OCI-LY3 (cell line): ENCODE measurements around the gene ACTL6B.

Experiments used
- H2AFZ ChIP-seq: fragments of 200-600, 300-600 bp; shearing (Covaris generic); 2 replicates; pipeline ENCODE4 v1.6.0; 2014; ENCODE audit warnings: antibody characterized with exemption, low read depth, low read length
- H3K27ac ChIP-seq: fragments of 200-600, 300-600 bp; sonication (generic); 2 replicates; pipeline ENCODE4 v1.5.1; 2014; ENCODE audit warnings: mild to moderate bottlenecking, low read length, moderate library complexity, mixed read lengths
- H3K27me3 ChIP-seq: fragments of 200-600, 300-600 bp; sonication (generic); 2 replicates; pipeline ENCODE4 v1.6.1; 2014; ENCODE audit warnings: low read depth, low read length, mixed read lengths
- H3K36me3 ChIP-seq: fragments of 200-600, 300-600 bp; sonication (generic); replicated peaks from 2 replicates; pipeline ENCODE3; 2014; ENCODE audit warnings: low read depth, low read length, mixed read lengths
- H3K4me1 ChIP-seq: fragments of 300-600, 200-600 bp; sonication (generic); 2 replicates; pipeline ENCODE4 v1.6.1; 2014; ENCODE audit warnings: low read length, mixed read lengths
- H3K4me2 ChIP-seq: fragments of 200-600, 300-600 bp; sonication (generic); 2 replicates; pipeline ENCODE4 v1.6.1; 2014; ENCODE audit warnings: low read length, mixed read lengths
- H3K4me3 ChIP-seq: fragments of 300-600, 200-600 bp; sonication (generic); 2 replicates; pipeline ENCODE4 v1.5.1; 2014; ENCODE audit warnings: antibody characterized with exemption, mild to moderate bottlenecking, low read length, moderate library complexity
- H3K79me2 ChIP-seq: fragments of 300-600, 200-600 bp; shearing (Covaris generic); 2 replicates; pipeline ENCODE4 v1.6.1; 2014; ENCODE audit warnings: mild to moderate bottlenecking, low read length, mixed read lengths
- H3K9ac ChIP-seq: fragments of 300-600, 200-600 bp; shearing (Covaris generic); 2 replicates; pipeline ENCODE4 v1.6.0; 2014; ENCODE audit warnings: mild to moderate bottlenecking, low read length, moderate library complexity
- H3K9me3 ChIP-seq: fragments of 200-600, 300-600 bp; shearing (Covaris generic); 2 replicates; pipeline ENCODE4 v1.6.1; 2014; ENCODE audit warnings: low read length, mixed read lengths; ENCODE audit not compliant: insufficient read depth
- H4K20me1 ChIP-seq: fragments of 200-600, 300-600 bp; sonication (generic); 2 replicates; pipeline ENCODE4 v1.6.1; 2016; ENCODE audit warnings: low read length, mixed read lengths; ENCODE audit not compliant: insufficient read depth
- CTCF ChIP-seq: fragments of 200-600, 300-600 bp; sonication (generic); IDR thresholded peaks from 2 replicates; pipeline ENCODE4 v1.5.1; 2014; ENCODE audit warnings: antibody characterized with exemption, low read length, low read depth
- EZH2phosphoT487 ChIP-seq: fragments of 200-600 bp; shearing (Covaris generic); IDR thresholded peaks from 2 replicates; pipeline ENCODE4 v1.6.1; 2018; ENCODE audit warnings: antibody characterized with exemption, mixed run types, low read depth

Gene ACTL6B

DNA sequence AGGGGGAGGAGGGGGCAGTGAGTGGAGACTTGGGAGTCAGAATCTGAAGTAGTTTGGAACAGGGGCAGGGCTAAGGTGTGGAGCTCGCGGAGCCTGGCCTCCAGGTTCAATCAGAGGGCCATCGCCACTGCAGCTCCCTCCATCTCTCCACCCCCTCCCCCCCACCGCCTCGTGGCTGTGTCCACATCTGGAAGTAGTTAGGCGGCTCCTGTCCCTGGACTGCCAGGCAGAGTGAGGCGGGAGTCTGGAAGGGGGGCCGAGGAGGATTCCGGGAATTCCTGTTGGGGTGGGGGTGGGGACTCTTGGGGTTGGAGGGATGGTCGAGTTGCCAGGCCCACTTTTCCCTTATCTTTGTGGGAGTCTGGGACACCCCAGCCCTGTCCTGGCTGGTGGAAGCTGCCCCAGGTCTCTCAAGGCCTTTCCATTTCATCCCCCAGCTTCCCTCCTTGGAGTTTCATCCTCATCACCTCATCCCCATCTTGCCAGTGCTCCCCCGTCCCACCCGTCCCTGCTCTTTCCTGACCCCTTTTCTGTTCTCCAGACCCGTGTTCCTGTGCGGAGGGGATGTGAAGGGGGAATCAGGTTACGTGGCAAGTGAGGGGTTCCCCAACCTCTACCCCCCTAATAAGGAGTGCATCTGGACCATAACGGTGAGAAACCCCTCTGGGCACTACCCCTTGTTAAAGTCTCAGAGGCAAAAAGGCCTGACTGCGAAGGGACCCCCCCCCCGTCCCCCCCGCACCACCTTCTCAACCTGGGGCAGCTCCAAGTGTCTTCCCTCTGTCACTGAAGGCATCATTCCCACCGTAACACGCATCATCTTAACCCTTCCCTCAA is 53.1 kb downstream of the ACTL6B start:
- Histone ChIP-seq H3K4me2 (peak overlapping the region; percentile 84), H3K4me3 (peak overlapping the region; percentile 86), H3K27me3 (no peaks in the 10 kb centered on the region), H4K20me1 (no peaks in the 10 kb centered on the region), H3K36me3 (no peaks in the 10 kb centered on the region), H3K9me3 (no peaks in the 10 kb centered on the region), H3K4me1 (peaks cover 7% of the 10 kb centered on the region; the same call in 1 of the 2 replicates), H3K79me2 (no peaks in the 10 kb centered on the region), H3K9ac (peak overlapping the region; percentile 55; the same call in 1 of the 2 replicates), H3K27ac (no peak overlapping the region), H2AFZ (no peak overlapping the region)
- TF ChIP-seq EZH2phosphoT487: no peak
- TF ChIP-seq CTCF: no peak

- TF ChIP-seq EZH2phosphoT487 (no peak), CTCF (no peak)
- no peak overlapping the region for H3K4me2 ChIP-seq
- no peaks in the 10 kb centered on the region for H3K79me2 ChIP-seq
- peaks cover 7% of the 10 kb centered on the region; the same call in 1 of the 2 replicates for H3K4me1 ChIP-seq
- H3K27ac ChIP-seq: no peak overlapping the region
- no peaks in the 10 kb centered on the region for H3K9me3 ChIP-seq
- no peaks in the 10 kb centered on the region for H3K36me3 ChIP-seq
- no peak overlapping the region for H3K4me3 ChIP-seq
- no peak overlapping the region for H3K9ac ChIP-seq
- no peak overlapping the region for H2AFZ ChIP-seq
- H3K27me3 ChIP-seq: no peaks in the 10 kb centered on the region
- no peaks in the 10 kb centered on the region for H4K20me1 ChIP-seq
These were observed 55.6 kb downstream of the ACTL6B start for GRCh38 chr7:100600730-100601038.

GRCh38 chr7:100599911-100600729 is 56.1 kb downstream of the ACTL6B start:
- H3K9ac ChIP-seq: no peak overlapping the region
- H3K27ac ChIP-seq: no peak overlapping the region
- H3K4me2 ChIP-seq: no peak overlapping the region

More at GRCh38 chr7:100599911-100600729, 56.1 kb downstream of the ACTL6B start:
- H2AFZ ChIP-seq: no peak overlapping the region
- TF ChIP-seq EZH2phosphoT487 (no peak), CTCF (peak; percentile 55)
- no peaks in the 10 kb centered on the region for H3K27me3 ChIP-seq
- no peaks in the 10 kb centered on the region for H3K36me3 ChIP-seq
- no peak overlapping the region for H3K4me3 ChIP-seq
- peaks cover 5% of the 10 kb centered on the region; the same call in 1 of the 2 replicates for H3K4me1 ChIP-seq
- no peaks in the 10 kb centered on the region for H3K9me3 ChIP-seq
- no peaks in the 10 kb centered on the region for H3K79me2 ChIP-seq
- H4K20me1 ChIP-seq: no peaks in the 10 kb centered on the region
